NCI-H345 (cell line): ENCODE measurements around the gene PTPRN2.

Source experiments
- DNase-seq: peaks from one replicate; lab custom pipeline; 2025; lab: John Stamatoyannopoulos, UW

The PTPRN2 gene

DNA sequence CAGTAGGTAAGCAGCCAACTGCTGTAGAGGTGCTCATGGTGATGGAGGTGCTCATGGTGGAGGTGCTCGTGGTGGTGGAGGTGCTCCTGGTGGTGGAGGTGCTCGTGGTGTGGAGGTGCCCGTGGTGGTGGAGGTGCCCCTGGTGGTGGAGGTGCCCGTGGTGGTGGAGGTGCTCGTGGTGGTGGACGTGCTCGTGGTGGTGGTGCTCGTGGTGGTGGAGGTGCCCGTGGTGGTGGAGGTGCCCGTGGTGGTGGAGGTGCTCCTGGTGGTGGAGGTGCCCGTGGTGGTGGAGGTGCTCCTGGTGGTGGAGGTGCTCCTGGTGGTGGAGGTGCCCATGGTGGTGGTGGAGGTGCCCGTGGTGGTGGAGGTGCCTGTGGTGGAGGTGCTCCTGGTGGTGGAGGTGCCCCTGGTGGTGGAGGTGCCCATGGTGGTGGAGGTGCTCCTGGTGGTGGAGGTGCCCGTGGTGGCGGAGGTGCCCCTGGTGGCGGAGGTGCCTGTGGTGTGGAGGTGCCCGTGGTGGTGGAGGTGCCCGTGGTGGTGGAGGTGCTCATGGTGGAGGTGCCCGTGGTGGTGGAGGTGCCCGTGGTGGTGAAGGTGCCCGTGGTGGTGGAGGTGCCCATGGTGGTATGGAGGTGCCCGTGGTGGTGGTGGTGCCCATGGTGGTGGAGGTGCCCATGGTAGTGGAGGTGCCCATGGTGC is 517.3 kb downstream of the PTPRN2 start:
- DNase-seq: no peak

DNA sequence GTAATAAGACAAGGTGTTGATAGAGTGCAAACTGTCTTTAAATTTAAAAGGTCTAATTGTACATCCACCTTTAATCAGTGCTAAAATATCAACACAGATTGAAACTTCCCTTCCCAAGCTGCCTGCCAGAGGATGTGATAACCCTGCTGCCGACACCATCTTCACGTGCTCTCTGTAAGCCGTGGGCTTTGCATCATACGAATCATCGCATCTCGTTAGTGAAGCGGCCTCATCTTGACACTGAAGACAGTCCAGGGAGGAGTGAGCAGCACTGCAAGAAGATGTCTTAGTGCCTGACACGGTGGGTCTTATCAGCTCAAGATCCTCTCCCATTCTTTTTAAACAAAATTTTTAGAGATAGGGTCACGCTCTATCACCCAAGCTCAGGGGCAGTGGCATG is 518.8 kb downstream of the PTPRN2 start:
- DNase-seq: no peak

- DNase-seq: no peak
Measured at GRCh38 chr7:158067931-158068482, 519.6 kb downstream of the PTPRN2 start.

GRCh38 chr7:158067219-158067930 is 520.2 kb downstream of the PTPRN2 start:
- no peak for DNase-seq

DNA sequence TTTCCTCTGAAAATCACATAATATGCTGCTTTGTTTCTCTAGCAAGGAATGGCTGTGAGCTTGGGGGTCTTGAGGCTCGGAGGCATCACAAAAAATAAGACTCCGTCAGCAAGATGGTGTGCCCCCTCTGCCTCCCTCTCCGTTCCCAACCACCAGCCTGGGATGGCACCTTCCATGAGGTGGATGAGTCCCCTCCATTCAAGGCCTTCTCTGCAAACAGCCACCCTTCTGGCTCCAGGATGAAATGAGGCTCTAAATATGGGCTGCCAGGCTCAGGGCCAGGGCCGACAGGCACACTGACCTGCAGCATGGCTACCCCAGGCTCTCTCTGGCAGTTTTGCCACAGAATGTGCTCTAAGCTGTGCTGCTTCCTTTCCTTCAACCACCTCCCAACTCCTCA is 521.5 kb downstream of the PTPRN2 start:
- DNase-seq: no peak

DNA sequence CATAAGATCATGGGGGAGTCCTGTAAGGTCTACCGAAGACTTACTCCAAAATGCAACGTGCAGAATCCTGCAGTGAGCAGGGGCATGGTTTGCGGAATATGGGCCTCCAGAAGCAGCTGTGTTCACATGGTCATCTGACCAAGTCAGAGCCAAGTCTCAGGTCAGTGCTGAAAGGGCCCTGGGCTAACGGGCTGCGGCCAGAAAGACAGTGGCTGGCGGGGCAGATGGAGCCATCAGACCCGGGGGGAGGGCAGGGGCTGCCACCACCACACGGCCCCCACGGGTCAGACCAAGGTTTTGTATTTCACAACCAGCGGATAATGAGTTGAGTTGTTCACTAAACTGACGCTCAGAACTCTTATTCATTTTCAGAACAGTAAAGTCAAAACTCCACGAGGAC is 522.3 kb downstream of the PTPRN2 start:
- no peak for DNase-seq

- peak; percentile 31 for DNase-seq
Measured at GRCh38 chr7:158064631-158065030, 523.0 kb downstream of the PTPRN2 start.

- DNase-seq: no peak
Measured at GRCh38 chr7:158063850-158064610, 523.6 kb downstream of the PTPRN2 start.

- DNase-seq: no peak
Measured at GRCh38 chr7:158062661-158063060, 525.0 kb downstream of the PTPRN2 start.

DNA sequence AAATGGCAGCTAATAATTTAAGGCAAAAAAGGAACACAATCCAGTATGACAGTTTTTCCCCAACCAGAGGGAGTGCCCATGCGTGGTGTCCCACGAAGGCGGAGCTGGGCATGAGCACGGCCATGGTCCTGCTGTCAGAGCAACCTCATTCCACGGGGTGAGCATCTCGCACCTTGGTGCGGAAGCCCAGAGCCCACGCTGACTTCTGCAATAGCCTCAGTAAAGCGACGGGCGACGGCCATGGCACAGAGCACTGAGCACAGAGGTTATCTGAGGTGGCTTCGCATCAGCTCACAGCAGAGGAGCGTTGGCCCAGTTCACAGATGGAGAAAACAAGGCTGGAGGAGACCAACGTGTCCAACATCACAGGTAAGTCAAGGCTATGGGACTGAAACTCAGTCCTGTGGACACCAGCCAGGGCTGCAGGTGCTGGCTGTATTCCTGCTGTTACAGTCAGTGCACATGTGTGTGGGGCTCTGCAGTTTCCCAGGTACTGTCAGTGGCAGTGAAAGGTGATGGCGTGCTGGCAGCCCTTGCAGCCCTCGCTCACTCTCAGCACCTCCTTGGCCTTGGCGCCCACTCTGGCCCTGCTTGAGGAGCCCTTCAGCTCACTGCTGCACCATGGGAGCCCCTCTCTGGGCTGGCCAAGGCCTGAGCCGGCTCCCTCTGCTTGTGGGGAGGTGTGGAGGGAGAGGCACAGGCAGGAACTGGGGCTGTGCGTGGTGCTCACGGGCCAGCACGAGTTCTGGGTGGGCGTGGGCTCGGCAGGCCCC is 525.6 kb downstream of the PTPRN2 start:
- DNase-seq: no peak

DNA sequence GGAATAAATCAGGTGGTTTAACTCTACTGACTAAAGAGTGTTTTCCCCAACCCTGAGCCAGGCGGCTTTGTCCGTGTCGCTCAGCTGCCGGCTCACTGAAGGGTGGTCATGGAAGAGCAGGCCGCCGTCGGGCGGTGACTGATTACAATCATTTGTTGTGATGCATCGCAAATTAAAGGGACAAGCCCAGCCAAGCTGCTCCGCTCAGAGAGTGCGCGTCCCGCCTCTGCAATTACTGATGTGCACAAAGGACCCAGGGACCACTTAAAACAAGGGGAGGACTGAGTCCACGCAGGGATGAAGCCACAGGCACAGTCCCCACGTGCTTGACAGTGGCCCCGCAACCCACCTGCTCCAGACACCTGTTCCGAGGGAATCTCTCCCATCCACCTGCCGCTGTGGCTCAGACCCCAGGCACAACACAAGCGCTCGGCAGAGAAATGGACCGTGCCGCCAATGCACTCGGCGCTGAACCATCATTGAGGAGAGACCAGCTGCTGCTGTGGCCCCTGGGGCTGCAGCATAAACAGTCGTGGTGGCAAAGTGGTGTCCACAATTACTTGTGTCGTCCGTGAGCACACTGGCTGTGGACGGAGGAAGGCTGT is 526.5 kb downstream of the PTPRN2 start:
- peak; percentile 20 for DNase-seq

DNA sequence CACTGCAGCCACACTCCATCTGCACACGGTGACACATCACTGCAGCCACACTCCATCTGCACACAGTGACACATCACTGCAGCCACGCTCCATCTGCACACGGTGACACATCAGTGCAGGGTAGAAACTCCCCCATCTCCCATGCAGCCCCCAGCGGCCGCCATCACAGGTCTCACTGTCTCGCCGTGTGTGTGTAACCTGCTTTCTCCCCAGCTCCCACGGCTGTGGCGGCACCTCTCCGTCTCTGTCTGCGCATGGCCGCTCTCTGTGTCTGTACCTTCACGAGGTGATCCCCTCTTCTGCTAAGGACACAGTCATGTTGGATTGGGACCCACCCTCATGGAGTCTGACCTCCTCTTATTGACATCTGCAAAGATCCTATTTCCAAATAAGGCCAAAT is 527.4 kb downstream of the PTPRN2 start:
- DNase-seq: no peak

DNA sequence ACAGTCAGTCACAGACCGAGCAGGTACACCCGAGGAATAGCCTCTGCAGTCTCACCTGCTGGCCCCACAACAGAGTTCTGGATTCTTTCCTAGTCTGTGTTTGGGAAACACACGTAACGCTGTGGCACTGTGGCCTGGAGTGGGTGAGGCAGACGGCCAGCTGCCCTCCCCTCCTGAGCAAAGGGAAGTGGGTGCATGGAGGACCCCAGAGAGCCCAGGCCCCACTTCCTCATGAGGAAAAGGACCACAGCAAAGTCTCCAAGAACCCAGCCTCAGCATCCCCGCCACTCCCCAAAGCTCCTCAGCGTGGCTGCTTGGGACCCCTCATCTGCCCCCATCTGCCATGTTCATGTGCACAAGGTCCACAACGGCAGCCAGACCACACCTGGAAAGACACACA is 530.2 kb downstream of the PTPRN2 start:
- no peak for DNase-seq

GRCh38 chr7:158056761-158057160 is 530.9 kb downstream of the PTPRN2 start:
- no peak for DNase-seq

DNA sequence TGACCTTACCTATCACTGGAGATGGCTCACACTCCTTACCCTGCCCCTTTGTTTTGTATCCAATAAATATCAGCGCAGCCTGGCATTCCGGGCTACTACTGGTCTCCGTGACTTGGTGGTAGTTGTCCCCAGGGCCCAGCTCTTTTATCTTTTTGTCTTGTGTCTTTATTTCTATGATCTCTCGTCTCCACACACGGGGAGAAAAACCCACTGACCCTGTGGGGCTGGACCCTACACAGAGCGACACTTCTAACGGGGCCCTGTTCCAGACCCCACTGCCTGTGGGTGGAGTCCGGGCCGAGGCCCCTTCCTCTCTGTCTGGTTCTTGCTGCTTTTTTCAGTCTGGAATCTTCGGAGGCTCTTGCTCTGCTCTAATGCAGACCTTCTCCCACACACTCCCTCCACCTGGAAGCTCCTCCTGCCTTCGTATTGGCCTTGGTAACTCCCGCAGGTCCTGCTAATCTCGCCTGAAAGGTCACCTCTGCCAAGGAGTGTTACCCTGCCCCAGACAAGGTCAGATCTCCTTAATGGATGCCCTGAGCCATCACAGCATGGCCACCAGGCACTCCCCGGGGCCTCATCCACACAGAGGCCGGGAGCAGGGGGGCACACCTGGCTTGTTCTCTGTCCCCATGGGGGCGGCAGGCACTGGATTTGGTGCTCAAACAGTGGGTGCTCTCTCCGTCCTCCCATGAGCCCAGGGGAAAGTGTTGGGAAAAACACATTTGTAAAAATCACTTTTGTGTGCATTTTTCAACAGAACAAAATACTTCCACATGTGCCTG is 531.7 kb downstream of the PTPRN2 start:
- DNase-seq: no peak

GRCh38 chr7:158054611-158055010 is 533.0 kb downstream of the PTPRN2 start:
- DNase-seq: no peak

DNA sequence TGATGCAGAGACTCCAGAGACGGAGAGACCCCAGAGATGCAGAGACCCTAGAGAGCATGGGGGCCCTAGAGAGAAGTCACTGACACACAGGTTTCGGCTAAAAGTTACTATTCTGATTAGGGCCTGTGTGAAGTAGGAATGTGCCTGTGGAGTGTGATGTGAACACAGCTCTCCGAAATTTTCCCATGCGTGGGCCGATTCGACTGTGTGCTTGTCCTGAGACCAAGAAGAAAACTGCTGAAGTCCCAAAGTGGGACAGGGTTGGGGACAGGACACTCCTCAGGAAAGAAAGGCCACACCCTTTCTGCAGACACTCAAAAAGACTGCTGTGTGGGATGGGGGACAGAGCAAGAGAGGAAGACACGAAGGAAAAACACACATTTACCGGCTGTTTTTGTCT is 533.5 kb downstream of the PTPRN2 start:
- no peak for DNase-seq

- DNase-seq: no peak
Measured at GRCh38 chr7:158053183-158053915, 534.3 kb downstream of the PTPRN2 start.

DNA sequence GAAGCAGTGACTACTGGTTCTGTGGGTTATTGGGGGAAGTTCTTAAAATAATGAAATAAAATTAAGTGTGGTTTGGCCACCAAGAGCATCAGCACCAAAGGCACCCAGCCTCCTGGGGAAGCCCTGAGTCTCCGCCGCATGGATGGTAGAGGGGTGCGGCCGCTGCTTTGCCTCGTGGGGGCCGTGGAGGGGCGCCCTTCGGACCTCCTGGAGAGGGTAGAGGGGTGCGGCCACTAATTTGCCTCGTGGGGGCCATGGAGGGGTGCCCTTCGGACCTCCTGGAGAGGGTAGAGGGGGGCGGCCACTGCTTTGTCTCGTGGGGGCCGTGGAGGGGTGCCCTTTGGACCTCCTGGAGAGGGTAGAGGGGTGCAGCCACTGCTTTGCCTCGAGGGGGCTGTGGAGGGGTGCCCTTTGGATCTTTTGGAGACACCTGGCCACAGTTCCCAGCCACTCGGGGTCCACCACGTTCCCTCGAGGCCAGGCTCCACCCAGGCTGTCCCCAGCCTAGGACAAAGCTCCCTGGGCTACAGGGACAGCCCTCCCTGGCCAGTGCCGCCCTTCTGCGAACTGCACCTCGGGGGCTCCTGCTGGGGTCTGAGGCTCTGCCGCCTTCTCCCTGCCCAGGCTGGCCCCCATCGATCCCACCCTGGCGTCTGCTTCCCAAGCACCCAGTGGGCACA is 535.1 kb downstream of the PTPRN2 start:
- DNase-seq: no peak
